Colonic mucosa (tissue), 4 donors: ENCODE measurements around the gene FNBP1. TPM values are rescaled to one million over a fixed set of nuclear protein-coding genes. Genes with fewer than 3 reads are reported as not detected.
A peak's percentile ranks its signal among the peaks of the same experiment; 100 is the strongest.
"Not testable (repeated sequence)": the region's sequence is repeated elsewhere in the genome, so short reads cannot be mapped to it uniquely, and the experiment has no call there.

ENCODE experiments used
- DNase-seq: peaks from one replicate; pipeline ENCODE4 v3.0.0-alpha.2; 2020
- H3K27ac ChIP-seq: fragments of 200-600 bp; one replicate; pipeline ENCODE4 v1.8.0; 2021
- H3K27me3 ChIP-seq: fragments of 200-600 bp; one replicate; pipeline ENCODE4 v1.8.0; 2021
- H3K36me3 ChIP-seq: fragments of 200-600 bp; one replicate; pipeline ENCODE4 v1.8.0; 2021
- H3K4me1 ChIP-seq: fragments of 200-600 bp; one replicate; pipeline ENCODE4 v1.8.0; 2021; ENCODE audit warnings: mild to moderate bottlenecking
- H3K4me3 ChIP-seq: fragments of 200-600 bp; one replicate; pipeline ENCODE4 v1.8.0; 2021
- H3K9ac ChIP-seq, 2 donors: one replicate each; pipeline ENCODE4 v1.7.0; 2013; ENCODE audit warnings: control low read depth in 2 of 2, low read depth in 2 of 2, low read length in 2 of 2
- H3K9me3 ChIP-seq: fragments of 200-600 bp; one replicate; pipeline ENCODE4 v1.8.0; 2021
- CTCF ChIP-seq: fragments of 200-600 bp; IDR thresholded peaks from one replicate; pipeline ENCODE4 v1.8.0; 2022; ENCODE audit warnings: antibody characterized with exemption, mild to moderate bottlenecking
- intact Hi-C: fragments of 100-400 bp; cut with DNase I; formaldehyde crosslinking; loops from one replicate; pipeline ENCODE4 v1.14.1; 2022
- total RNA-seq, 2 donors: library from RNA; stranded (reverse); fragmentation: NEBNext Ultra II Directional in 1 of 2; extraction: Animal tissue kit (Norgen Biotek cat#: 25700) in 1 of 2; gene quantifications; one replicate each; pipeline ENCODE4 v1.2.1, GENCODE V29; 2021
- donor health status: healthy.
- donor health status: DM: no; HTN: no; CAD: no.
- donor health status: DM: no; HTN: no; CAD: no.

Gene FNBP1
- total RNA-seq, 2 donors from 2014 or later, result 24.7 to 55.5 TPM

GRCh38 chr9:130013326-130013725, 29.7 kb downstream of the FNBP1 start:
- H3K9me3 ChIP-seq, result no peaks in the 10 kb centered on the region
- H3K27ac ChIP-seq, result no peak overlapping the region

GRCh38 chr9:130010151-130010988, 32.6 kb downstream of the FNBP1 start:
- Histone ChIP-seq H3K4me3 (no peak overlapping the region), H3K27ac (no peak overlapping the region), H3K9me3 (no peaks in the 10 kb centered on the region), H3K36me3 (no peaks in the 10 kb centered on the region), H3K9ac (no peak overlapping the region), H3K4me1 (no peaks in the 10 kb centered on the region), H3K27me3 (no peaks in the 10 kb centered on the region)
- TF ChIP-seq CTCF, result no peak
- intact Hi-C loops, result no loop called here
- DNase-seq, result no peak

More at GRCh38 chr9:130013326-130013725, 29.7 kb downstream of the FNBP1 start:
- no peaks in the 10 kb centered on the region for H3K36me3 ChIP-seq
- no peaks in the 10 kb centered on the region for H3K27me3 ChIP-seq
- TF ChIP-seq CTCF, result no peak
- no peak overlapping the region for H3K9ac ChIP-seq
- H3K4me1 ChIP-seq, result no peaks in the 10 kb centered on the region
- DNase-seq, result no peak
- H3K4me3 ChIP-seq, result no peak overlapping the region
- intact Hi-C loops, result no loop called here

GRCh38 chr9:130009546-130009945, 33.4 kb downstream of the FNBP1 start:
- H3K27me3 ChIP-seq, H3K27ac ChIP-seq, H3K9me3 ChIP-seq, H3K4me3 ChIP-seq, H3K4me1 ChIP-seq, H3K36me3 ChIP-seq, DNase-seq, H3K9ac ChIP-seq, intact Hi-C loops: not testable (repeated sequence)

- Histone ChIP-seq H3K4me3 (no peak overlapping the region), H3K27me3 (no peaks in the 10 kb centered on the region), H3K27ac (no peak overlapping the region), H3K4me1 (no peaks in the 10 kb centered on the region), H3K9me3 (no peaks in the 10 kb centered on the region), H3K9ac (no peak overlapping the region), H3K36me3 (no peaks in the 10 kb centered on the region)
- intact Hi-C loops, result no loop called here
- no peak for DNase-seq
- TF ChIP-seq CTCF, result no peak
Observed at GRCh38 chr9:130008538-130008937, 34.5 kb downstream of the FNBP1 start.

- H3K36me3 ChIP-seq, H3K27ac ChIP-seq, H3K4me1 ChIP-seq, H3K9me3 ChIP-seq, intact Hi-C loops, H3K9ac ChIP-seq, DNase-seq, H3K4me3 ChIP-seq, H3K27me3 ChIP-seq: not testable (repeated sequence)
Observed at GRCh38 chr9:130006952-130007351, 36.0 kb downstream of the FNBP1 start.

- no peaks in the 10 kb centered on the region for H3K9me3 ChIP-seq
- H3K4me1 ChIP-seq, result no peaks in the 10 kb centered on the region
- intact Hi-C loops, result no loop called here
- no peak for TF ChIP-seq CTCF
- DNase-seq, result peak; percentile 66
- no peaks in the 10 kb centered on the region for H3K27me3 ChIP-seq
- no peak overlapping the region for H3K4me3 ChIP-seq
- no peaks in the 10 kb centered on the region for H3K36me3 ChIP-seq
- no peak overlapping the region for H3K9ac ChIP-seq
- peak overlapping the region; percentile 3 for H3K27ac ChIP-seq
Observed at GRCh38 chr9:130003943-130004552, 38.9 kb downstream of the FNBP1 start.
